Neural cell (in vitro differentiated cells): ENCODE results near the gene NKD2. TPM values are rescaled to one million over a fixed set of nuclear protein-coding genes. Genes with fewer than 3 reads are reported as not detected.

Experiments used
- H2AFZ ChIP-seq: fragments of 200-600, 300-800 bp; sonication (generic), shearing (Covaris generic); 2 replicates; pipeline ENCODE4 v1.6.0; 2014; ENCODE audit warnings: low read depth, mild to moderate bottlenecking, antibody characterized with exemption, low read length, moderate library complexity
- H3F3A ChIP-seq: fragments of 200-600 bp; shearing (Covaris generic); 2 replicates; pipeline ENCODE4 v1.6.1; 2016; ENCODE audit warnings: mild to moderate bottlenecking, moderate library complexity, mixed read lengths, antibody characterized with exemption, low read length; ENCODE audit not compliant: insufficient read depth, poor library complexity, severe bottlenecking
- H3K27ac ChIP-seq: fragments of 200-600, 300-800 bp; sonication (generic), shearing (Covaris generic); 2 replicates; pipeline ENCODE4 v1.5.1; 2014; ENCODE audit warnings: mild to moderate bottlenecking, low read length, moderate library complexity
- H3K27me3 ChIP-seq: fragments of 300-800, 200-600 bp; sonication (generic), shearing (Covaris generic); 2 replicates; pipeline ENCODE4 v1.6.0; 2014; ENCODE audit warnings: mild to moderate bottlenecking, low read depth, low read length, moderate library complexity; ENCODE audit not compliant: insufficient read depth
- H3K36me3 ChIP-seq: fragments of 300-800, 200-600 bp; sonication (generic), shearing (Covaris generic); 2 replicates; pipeline ENCODE4 v1.5.1; 2014; ENCODE audit warnings: mild to moderate bottlenecking, antibody characterized with exemption, low read length, moderate library complexity; ENCODE audit not compliant: insufficient read depth
- H3K4me2 ChIP-seq: fragments of 300-800, 200-600 bp; sonication (generic), shearing (Covaris generic); 2 replicates; pipeline ENCODE4 v1.6.0; 2014; ENCODE audit warnings: mild to moderate bottlenecking, low read length
- H3K4me3 ChIP-seq: fragments of 300-800, 200-600 bp; sonication (generic), shearing (Covaris generic); 2 replicates; pipeline ENCODE4 v1.5.1; 2014; ENCODE audit warnings: mild to moderate bottlenecking, low read length, moderate library complexity
- H3K79me2 ChIP-seq: fragments of 200-600 bp; shearing (Covaris generic); replicated peaks from 2 replicates; pipeline ENCODE4 v1.6.0; 2014; ENCODE audit warnings: mild to moderate bottlenecking, low read length, moderate library complexity; ENCODE audit not compliant: insufficient read depth
- H3K9ac ChIP-seq: fragments of 300-800, 200-600 bp; sonication (generic), shearing (Covaris generic); 2 replicates; pipeline ENCODE4 v1.6.1; 2016; ENCODE audit warnings: mild to moderate bottlenecking, low read length, mixed read lengths
- H3K9me2 ChIP-seq: fragments of 200-600 bp; shearing (Covaris generic); 2 replicates; pipeline ENCODE4 v1.6.1; 2016; ENCODE audit warnings: mild to moderate bottlenecking, low read length, mixed read lengths; ENCODE audit not compliant: insufficient read depth
- H3K9me3 ChIP-seq: fragments of 200-600, 300-800 bp; sonication (generic), shearing (Covaris generic); 2 replicates; pipeline ENCODE4 v1.6.1; 2016; ENCODE audit warnings: mild to moderate bottlenecking, mixed run types, low read length, moderate library complexity, mixed read lengths
- H4K20me1 ChIP-seq: fragments of 200-600 bp; shearing (Covaris generic); 2 replicates; pipeline ENCODE4 v1.6.1; 2016; ENCODE audit warnings: mild to moderate bottlenecking, mixed run types; ENCODE audit not compliant: insufficient read depth
- EP300 ChIP-seq: fragments of 450-650 bp; conservative IDR thresholded peaks from 2 replicates; pipeline ENCODE4 v1.6.1; 2014; ENCODE audit warnings: antibody characterized with exemption, mild to moderate bottlenecking, moderate library complexity; ENCODE audit not compliant: poor library complexity, severe bottlenecking
- EZH2 ChIP-seq: fragments of 200-600, 300-800 bp; shearing (Covaris generic), sonication (generic); IDR thresholded peaks from 2 replicates; pipeline ENCODE4 v1.6.1; 2014; ENCODE audit warnings: antibody characterized with exemption, low read length, borderline replicate concordance, mild to moderate bottlenecking; ENCODE audit not compliant: insufficient read depth, poor library complexity, severe bottlenecking
- MXI1 ChIP-seq: fragments of 450-650 bp; conservative IDR thresholded peaks from 2 replicates; pipeline ENCODE4 v1.6.1; 2014; ENCODE audit warnings: antibody characterized with exemption, mild to moderate bottlenecking; ENCODE audit not compliant: poor library complexity, severe bottlenecking
- POLR2AphosphoS5 ChIP-seq: IDR thresholded peaks from 2 replicates; pipeline ENCODE4 v1.6.1; 2012
- RAD21 ChIP-seq: fragments of 450-650 bp; conservative IDR thresholded peaks from 2 replicates; pipeline ENCODE4 v1.6.1; 2014; ENCODE audit warnings: antibody characterized with exemption, mild to moderate bottlenecking, moderate library complexity
- SMC3 ChIP-seq: fragments of 450-650 bp; conservative IDR thresholded peaks from 2 replicates; pipeline ENCODE4 v1.6.1; 2014; ENCODE audit warnings: antibody characterized with exemption, mild to moderate bottlenecking, moderate library complexity; ENCODE audit not compliant: poor library complexity
- TAF1 ChIP-seq: IDR thresholded peaks from 2 replicates; pipeline ENCODE4 v1.6.1; 2012; ENCODE audit warnings: low read depth
- polyA plus RNA-seq: library from polyadenylated mRNA; depleted of rRNA; stranded (reverse); fragments of >200 nt; gene quantifications from 2 replicates; pipeline ENCODE4 v1.2.3, GENCODE V29; 2014
- TF ChIP-seq, protein P1 (sequence below): fragments of 450-650 bp; IDR thresholded peaks from 2 replicates; pipeline ENCODE4 v1.5.1; 2014; ENCODE audit warnings: antibody characterized with exemption, mild to moderate bottlenecking, moderate library complexity; ENCODE audit not compliant: poor library complexity, severe bottlenecking
- TF ChIP-seq, protein P2 (sequence below): IDR thresholded peaks from 2 replicates; pipeline ENCODE4 v1.6.1; 2012; ENCODE audit warnings: borderline replicate concordance

NKD2 gene
- polyA plus RNA-seq, 1 donor from 2014 or later = 7.2 TPM

DNA sequence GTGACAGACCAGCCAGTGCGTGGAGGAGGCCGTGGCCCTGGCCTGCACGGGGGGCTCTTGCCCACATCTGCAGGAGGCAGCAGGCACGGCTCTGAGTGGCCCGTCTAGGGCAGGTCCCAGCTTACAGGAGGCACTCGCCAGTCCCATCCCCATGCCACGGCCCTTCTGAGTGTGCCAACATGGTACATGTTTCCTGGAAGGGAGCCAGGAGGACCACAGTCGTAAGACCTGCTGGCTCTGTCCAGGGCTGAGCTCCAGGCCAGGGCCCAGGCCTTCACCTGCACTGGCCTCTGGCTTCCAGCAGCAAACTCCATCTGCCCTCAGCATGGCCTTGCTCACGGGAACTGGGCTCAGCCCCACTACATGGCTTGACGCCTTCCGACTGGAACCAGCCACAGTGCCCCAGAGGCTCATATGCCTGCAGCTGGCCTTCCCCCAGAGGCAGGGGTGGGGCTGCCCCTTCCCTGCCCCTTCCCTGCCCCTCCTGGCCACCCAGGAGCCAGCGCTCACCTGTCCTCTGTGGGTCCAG, 3.8 kb downstream of the NKD2 start:
- Histone ChIP-seq H3K9me3 (no peaks in the 10 kb centered on the region), H3F3A (no peaks in the 10 kb centered on the region), H3K9ac (no peak overlapping the region), H3K4me3 (no peak overlapping the region), H3K27me3 (peaks cover 29% of the 10 kb centered on the region), H3K27ac (no peak overlapping the region), H3K4me2 (no peak overlapping the region), H3K79me2 (no peaks in the 10 kb centered on the region), H2AFZ (no peak overlapping the region), H4K20me1 (no peaks in the 10 kb centered on the region), H3K36me3 (no peaks in the 10 kb centered on the region), H3K9me2 (no peaks in the 10 kb centered on the region)
- TF ChIP-seq, protein P1, sequence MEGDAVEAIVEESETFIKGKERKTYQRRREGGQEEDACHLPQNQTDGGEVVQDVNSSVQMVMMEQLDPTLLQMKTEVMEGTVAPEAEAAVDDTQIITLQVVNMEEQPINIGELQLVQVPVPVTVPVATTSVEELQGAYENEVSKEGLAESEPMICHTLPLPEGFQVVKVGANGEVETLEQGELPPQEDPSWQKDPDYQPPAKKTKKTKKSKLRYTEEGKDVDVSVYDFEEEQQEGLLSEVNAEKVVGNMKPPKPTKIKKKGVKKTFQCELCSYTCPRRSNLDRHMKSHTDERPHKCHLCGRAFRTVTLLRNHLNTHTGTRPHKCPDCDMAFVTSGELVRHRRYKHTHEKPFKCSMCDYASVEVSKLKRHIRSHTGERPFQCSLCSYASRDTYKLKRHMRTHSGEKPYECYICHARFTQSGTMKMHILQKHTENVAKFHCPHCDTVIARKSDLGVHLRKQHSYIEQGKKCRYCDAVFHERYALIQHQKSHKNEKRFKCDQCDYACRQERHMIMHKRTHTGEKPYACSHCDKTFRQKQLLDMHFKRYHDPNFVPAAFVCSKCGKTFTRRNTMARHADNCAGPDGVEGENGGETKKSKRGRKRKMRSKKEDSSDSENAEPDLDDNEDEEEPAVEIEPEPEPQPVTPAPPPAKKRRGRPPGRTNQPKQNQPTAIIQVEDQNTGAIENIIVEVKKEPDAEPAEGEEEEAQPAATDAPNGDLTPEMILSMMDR = no peak
- no peak for TF ChIP-seq POLR2AphosphoS5
- no peak for TF ChIP-seq EZH2
- no peak for TF ChIP-seq MXI1
- TF ChIP-seq TAF1 = no peak

DNA sequence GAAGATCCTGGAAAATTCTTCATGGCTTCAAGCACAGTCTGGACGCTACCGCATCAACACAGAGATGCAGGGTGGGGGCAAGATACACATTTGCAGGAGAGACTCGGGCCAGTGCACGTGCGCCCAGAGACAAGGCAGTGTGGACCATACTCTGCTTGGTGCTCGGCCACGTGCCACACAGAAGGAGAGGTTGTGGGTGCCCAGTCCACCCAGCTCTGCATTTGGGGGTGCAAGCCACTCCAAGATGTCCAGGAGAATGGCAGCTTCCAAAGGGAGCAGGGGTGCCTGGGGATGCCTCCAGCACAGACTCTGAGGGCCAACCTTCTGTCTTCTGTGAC, 4.3 kb downstream of the NKD2 start:
- Histone ChIP-seq H3K4me2 (no peak overlapping the region), H3F3A (no peaks in the 10 kb centered on the region), H3K4me3 (no peak overlapping the region), H3K36me3 (no peaks in the 10 kb centered on the region), H3K27ac (no peak overlapping the region), H2AFZ (no peak overlapping the region), H3K9me3 (no peaks in the 10 kb centered on the region), H3K27me3 (peaks cover 24% of the 10 kb centered on the region), H4K20me1 (no peaks in the 10 kb centered on the region), H3K9ac (no peak overlapping the region), H3K9me2 (no peaks in the 10 kb centered on the region), H3K79me2 (no peaks in the 10 kb centered on the region)
- TF ChIP-seq, protein P2, sequence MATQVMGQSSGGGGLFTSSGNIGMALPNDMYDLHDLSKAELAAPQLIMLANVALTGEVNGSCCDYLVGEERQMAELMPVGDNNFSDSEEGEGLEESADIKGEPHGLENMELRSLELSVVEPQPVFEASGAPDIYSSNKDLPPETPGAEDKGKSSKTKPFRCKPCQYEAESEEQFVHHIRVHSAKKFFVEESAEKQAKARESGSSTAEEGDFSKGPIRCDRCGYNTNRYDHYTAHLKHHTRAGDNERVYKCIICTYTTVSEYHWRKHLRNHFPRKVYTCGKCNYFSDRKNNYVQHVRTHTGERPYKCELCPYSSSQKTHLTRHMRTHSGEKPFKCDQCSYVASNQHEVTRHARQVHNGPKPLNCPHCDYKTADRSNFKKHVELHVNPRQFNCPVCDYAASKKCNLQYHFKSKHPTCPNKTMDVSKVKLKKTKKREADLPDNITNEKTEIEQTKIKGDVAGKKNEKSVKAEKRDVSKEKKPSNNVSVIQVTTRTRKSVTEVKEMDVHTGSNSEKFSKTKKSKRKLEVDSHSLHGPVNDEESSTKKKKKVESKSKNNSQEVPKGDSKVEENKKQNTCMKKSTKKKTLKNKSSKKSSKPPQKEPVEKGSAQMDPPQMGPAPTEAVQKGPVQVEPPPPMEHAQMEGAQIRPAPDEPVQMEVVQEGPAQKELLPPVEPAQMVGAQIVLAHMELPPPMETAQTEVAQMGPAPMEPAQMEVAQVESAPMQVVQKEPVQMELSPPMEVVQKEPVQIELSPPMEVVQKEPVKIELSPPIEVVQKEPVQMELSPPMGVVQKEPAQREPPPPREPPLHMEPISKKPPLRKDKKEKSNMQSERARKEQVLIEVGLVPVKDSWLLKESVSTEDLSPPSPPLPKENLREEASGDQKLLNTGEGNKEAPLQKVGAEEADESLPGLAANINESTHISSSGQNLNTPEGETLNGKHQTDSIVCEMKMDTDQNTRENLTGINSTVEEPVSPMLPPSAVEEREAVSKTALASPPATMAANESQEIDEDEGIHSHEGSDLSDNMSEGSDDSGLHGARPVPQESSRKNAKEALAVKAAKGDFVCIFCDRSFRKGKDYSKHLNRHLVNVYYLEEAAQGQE = no peak
- TF ChIP-seq RAD21 = no peak
- TF ChIP-seq TAF1 = no peak
- no peak for TF ChIP-seq SMC3
- TF ChIP-seq MXI1 = no peak
- TF ChIP-seq EP300 = no peak
- TF ChIP-seq, protein P1 = no peak
- TF ChIP-seq POLR2AphosphoS5 = no peak
- no peak for TF ChIP-seq EZH2
